Measurements from ENCODE around the gene ILF3. TPM values are rescaled to one million over a fixed set of nuclear protein-coding genes. Genes with fewer than 3 reads are reported as not detected.

Gene ILF3
- total RNA-seq, 1 experiment from 2014 or later: 365 TPM

GRCh38 chr19:10687518-10688288 lies 33.6 kb downstream of the ILF3 start:
- in situ Hi-C loops (cut with HindIII; ENCODE audit: low pct_unique_long_range_greater_than_20kb, low sequenced_read_pairs) (no loop called here), intact Hi-C loops (cut with micrococcal nuclease; ENCODE audit: unreplicated experiment) (no loop called here)
- ChIA-PET POLR2A (no interaction called here), CTCF (no interaction called here)
- Histone ChIP-seq H3K27me3 (ENCODE audit: control insufficient read depth, insufficient read depth, low read length) (no peaks in the 10 kb centered on the region), H3K9me3 (ENCODE audit: control insufficient read depth, insufficient read depth, low read depth, low read length) (no peaks in the 10 kb centered on the region), H3K27ac (ENCODE audit: low read length) (no peak overlapping the region), H3K4me1 (ENCODE audit: control insufficient read depth, insufficient read depth, low read length) (no peaks in the 10 kb centered on the region), H3K4me3 (ENCODE audit: low read depth in 2 of 2, low read length in 2 of 2) (no peak overlapping the region), H3K36me3 (ENCODE audit: control insufficient read depth, insufficient read depth, low read length) (peaks cover 10% of the 10 kb centered on the region)
- no TSS peak for BruUV-seq (replicated peaks)
- no peak for DNase-seq (ENCODE audit: low read depth, low spot score)
- TF ChIP-seq, protein P1, sequence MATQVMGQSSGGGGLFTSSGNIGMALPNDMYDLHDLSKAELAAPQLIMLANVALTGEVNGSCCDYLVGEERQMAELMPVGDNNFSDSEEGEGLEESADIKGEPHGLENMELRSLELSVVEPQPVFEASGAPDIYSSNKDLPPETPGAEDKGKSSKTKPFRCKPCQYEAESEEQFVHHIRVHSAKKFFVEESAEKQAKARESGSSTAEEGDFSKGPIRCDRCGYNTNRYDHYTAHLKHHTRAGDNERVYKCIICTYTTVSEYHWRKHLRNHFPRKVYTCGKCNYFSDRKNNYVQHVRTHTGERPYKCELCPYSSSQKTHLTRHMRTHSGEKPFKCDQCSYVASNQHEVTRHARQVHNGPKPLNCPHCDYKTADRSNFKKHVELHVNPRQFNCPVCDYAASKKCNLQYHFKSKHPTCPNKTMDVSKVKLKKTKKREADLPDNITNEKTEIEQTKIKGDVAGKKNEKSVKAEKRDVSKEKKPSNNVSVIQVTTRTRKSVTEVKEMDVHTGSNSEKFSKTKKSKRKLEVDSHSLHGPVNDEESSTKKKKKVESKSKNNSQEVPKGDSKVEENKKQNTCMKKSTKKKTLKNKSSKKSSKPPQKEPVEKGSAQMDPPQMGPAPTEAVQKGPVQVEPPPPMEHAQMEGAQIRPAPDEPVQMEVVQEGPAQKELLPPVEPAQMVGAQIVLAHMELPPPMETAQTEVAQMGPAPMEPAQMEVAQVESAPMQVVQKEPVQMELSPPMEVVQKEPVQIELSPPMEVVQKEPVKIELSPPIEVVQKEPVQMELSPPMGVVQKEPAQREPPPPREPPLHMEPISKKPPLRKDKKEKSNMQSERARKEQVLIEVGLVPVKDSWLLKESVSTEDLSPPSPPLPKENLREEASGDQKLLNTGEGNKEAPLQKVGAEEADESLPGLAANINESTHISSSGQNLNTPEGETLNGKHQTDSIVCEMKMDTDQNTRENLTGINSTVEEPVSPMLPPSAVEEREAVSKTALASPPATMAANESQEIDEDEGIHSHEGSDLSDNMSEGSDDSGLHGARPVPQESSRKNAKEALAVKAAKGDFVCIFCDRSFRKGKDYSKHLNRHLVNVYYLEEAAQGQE (IDR thresholded peaks at IDR 0.05; ENCODE audit: insufficient read depth in 1 of 2, low read depth in 2 of 2, low read length in 1 of 2): no peak
- TF ChIP-seq CTCF (IDR thresholded peaks at IDR 0.05): no peak
- no peak for ATAC-seq

GRCh38 chr19:10688545-10689280 lies 34.6 kb downstream of the ILF3 start:
- Histone ChIP-seq H3K4me3 (ENCODE audit: low read depth in 2 of 2, low read length in 2 of 2) (no peak overlapping the region), H3K4me1 (ENCODE audit: control insufficient read depth, insufficient read depth, low read length) (no peaks in the 10 kb centered on the region), H3K36me3 (ENCODE audit: control insufficient read depth, insufficient read depth, low read length) (peaks cover 10% of the 10 kb centered on the region), H3K27me3 (ENCODE audit: control insufficient read depth, insufficient read depth, low read length) (no peaks in the 10 kb centered on the region), H3K9me3 (ENCODE audit: control insufficient read depth, insufficient read depth, low read depth, low read length) (no peaks in the 10 kb centered on the region), H3K27ac (ENCODE audit: low read length) (no peak overlapping the region)
- intact Hi-C loops (cut with micrococcal nuclease; ENCODE audit: unreplicated experiment) (no loop called here), in situ Hi-C loops (cut with HindIII; ENCODE audit: low pct_unique_long_range_greater_than_20kb, low sequenced_read_pairs) (no loop called here)
- no peak for DNase-seq (ENCODE audit: low read depth, low spot score)
- no TSS peak for BruUV-seq (replicated peaks)
- CTCF ChIA-PET: no interaction called here
- ATAC-seq: no peak
- POLR2A ChIA-PET: no interaction called here
- TF ChIP-seq POLR2AphosphoS5 (IDR thresholded peaks at IDR 0.05; ENCODE audit: low read depth, low read length) (no peak), CTCF (IDR thresholded peaks at IDR 0.05) (no peak), SIN3A (IDR thresholded peaks at IDR 0.05; ENCODE audit: borderline replicate concordance, insufficient read depth, low read depth, low read length) (no peak), TCF7L2 (IDR thresholded peaks at IDR 0.05; ENCODE audit: low read depth, low read length) (no peak)
- TF ChIP-seq, protein P1 (IDR thresholded peaks at IDR 0.05; ENCODE audit: insufficient read depth in 1 of 2, low read depth in 2 of 2, low read length in 1 of 2): no peak
